DND-41 (cell line): Measurements from ENCODE around the gene PTPRE.

Experiments
- EZH2 ChIP-seq: IDR thresholded peaks from 3 replicates; pipeline ENCODE4 v1.6.1; 2012; ENCODE audit warnings: borderline replicate concordance, low read depth, mild to moderate bottlenecking, moderate library complexity, low read length, inconsistent platforms; ENCODE audit not compliant: severe bottlenecking
- TF ChIP-seq, protein P1 (sequence below): IDR thresholded peaks from 2 replicates; pipeline ENCODE4 v1.5.1; 2012; ENCODE audit warnings: borderline replicate concordance, low read length, moderate library complexity, mild to moderate bottlenecking; ENCODE audit not compliant: poor library complexity, severe bottlenecking; ENCODE audit errors: extremely low read depth

DNA sequence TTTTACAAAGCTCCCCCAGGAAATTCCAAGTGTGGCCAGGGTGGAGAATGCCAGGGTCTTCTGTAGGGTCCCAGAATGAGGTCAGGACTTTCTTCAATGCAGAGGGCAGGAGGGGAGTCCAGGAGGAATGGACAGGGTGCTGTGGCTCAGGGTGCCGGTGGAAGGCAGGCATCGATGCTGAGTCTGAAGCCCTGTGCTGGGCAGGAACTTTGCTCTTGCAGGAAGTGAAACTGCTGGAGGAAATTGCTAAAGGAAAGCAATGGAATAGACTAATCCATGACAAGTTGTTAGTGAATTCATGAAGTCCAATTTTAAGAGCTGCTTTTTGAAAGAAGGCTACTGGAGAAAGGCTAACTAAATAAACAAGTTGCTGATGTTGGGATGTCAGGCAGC lies 14.8 kb downstream of the PTPRE start:
- TF ChIP-seq, protein P1, sequence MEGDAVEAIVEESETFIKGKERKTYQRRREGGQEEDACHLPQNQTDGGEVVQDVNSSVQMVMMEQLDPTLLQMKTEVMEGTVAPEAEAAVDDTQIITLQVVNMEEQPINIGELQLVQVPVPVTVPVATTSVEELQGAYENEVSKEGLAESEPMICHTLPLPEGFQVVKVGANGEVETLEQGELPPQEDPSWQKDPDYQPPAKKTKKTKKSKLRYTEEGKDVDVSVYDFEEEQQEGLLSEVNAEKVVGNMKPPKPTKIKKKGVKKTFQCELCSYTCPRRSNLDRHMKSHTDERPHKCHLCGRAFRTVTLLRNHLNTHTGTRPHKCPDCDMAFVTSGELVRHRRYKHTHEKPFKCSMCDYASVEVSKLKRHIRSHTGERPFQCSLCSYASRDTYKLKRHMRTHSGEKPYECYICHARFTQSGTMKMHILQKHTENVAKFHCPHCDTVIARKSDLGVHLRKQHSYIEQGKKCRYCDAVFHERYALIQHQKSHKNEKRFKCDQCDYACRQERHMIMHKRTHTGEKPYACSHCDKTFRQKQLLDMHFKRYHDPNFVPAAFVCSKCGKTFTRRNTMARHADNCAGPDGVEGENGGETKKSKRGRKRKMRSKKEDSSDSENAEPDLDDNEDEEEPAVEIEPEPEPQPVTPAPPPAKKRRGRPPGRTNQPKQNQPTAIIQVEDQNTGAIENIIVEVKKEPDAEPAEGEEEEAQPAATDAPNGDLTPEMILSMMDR: no peak
- TF ChIP-seq EZH2: no peak
